Glomerular visceral epithelial cell (primary cell): Measurements from ENCODE around the gene PPIP5K2.
"Not testable (repeated sequence)": the region's sequence is repeated elsewhere in the genome, so short reads cannot be mapped to it uniquely, and the experiment has no call there.

Experiments
- DNase-seq: peaks from one replicate; pipeline ENCODE4 v3.0.0-alpha.2; 2016; ENCODE audit errors: extremely low spot score

The PPIP5K2 gene

GRCh38 chr5:103119765-103120606 lies at the start of gene PPIP5K2, which contains the start of gene GIN1:
Gene PPIP5K2, plus strand, starts transcription at chr5:103120301. Its CDS starts 9,289 bp downstream, at chr5:103129590.
Gene GIN1, minus strand, starts transcription at chr5:103120138. Its CDS starts 11,431 bp downstream, at chr5:103108707.
- peak; percentile 99 for DNase-seq

GRCh38 chr5:103073500-103073899 lies 46.6 kb upstream of the PPIP5K2 start:
- not testable (repeated sequence) for DNase-seq

- no peak for DNase-seq
Observed at GRCh38 chr5:103075442-103075841, 44.7 kb upstream of the PPIP5K2 start.

GRCh38 chr5:103079796-103080195 lies 40.3 kb upstream of the PPIP5K2 start:
- no peak for DNase-seq

GRCh38 chr5:103086547-103086946 lies 33.6 kb upstream of the PPIP5K2 start:
- DNase-seq = no peak

GRCh38 chr5:103089272-103089671 lies 30.8 kb upstream of the PPIP5K2 start:
- DNase-seq = no peak

- DNase-seq = no peak
Observed at GRCh38 chr5:103090791-103091190, 29.3 kb upstream of the PPIP5K2 start.

- no peak for DNase-seq
Observed at GRCh38 chr5:103092676-103093075, 27.4 kb upstream of the PPIP5K2 start.

- no peak for DNase-seq
Observed at GRCh38 chr5:103093727-103094126, 26.4 kb upstream of the PPIP5K2 start.

GRCh38 chr5:103094737-103095136 lies 25.4 kb upstream of the PPIP5K2 start:
- no peak for DNase-seq

- no peak for DNase-seq
Observed at GRCh38 chr5:103098993-103099392, 21.1 kb upstream of the PPIP5K2 start.

- no peak for DNase-seq
Observed at GRCh38 chr5:103101079-103101750, 18.9 kb upstream of the PPIP5K2 start.

GRCh38 chr5:103102234-103102633 lies 17.9 kb upstream of the PPIP5K2 start:
- no peak for DNase-seq

GRCh38 chr5:103108086-103108485 lies 12.0 kb upstream of the PPIP5K2 start:
- DNase-seq = no peak

- no peak for DNase-seq
Observed at GRCh38 chr5:103109277-103109676, 10.8 kb upstream of the PPIP5K2 start.

GRCh38 chr5:103110403-103110802 lies 9.7 kb upstream of the PPIP5K2 start:
- no peak for DNase-seq

GRCh38 chr5:103111468-103111867 lies 8.6 kb upstream of the PPIP5K2 start:
- no peak for DNase-seq

- no peak for DNase-seq
Observed at GRCh38 chr5:103112910-103113309, 7.2 kb upstream of the PPIP5K2 start.

GRCh38 chr5:103114440-103114839 lies 5.7 kb upstream of the PPIP5K2 start:
- peak; percentile 37 for DNase-seq

GRCh38 chr5:103117471-103117991 lies 2.6 kb upstream of the PPIP5K2 start:
- DNase-seq = no peak

GRCh38 chr5:103119070-103119764 lies 884 bp upstream of the PPIP5K2 start:
- DNase-seq = no peak

- peak; percentile 40 for DNase-seq
Observed at GRCh38 chr5:103120607-103121200, 603 bp downstream of the PPIP5K2 start.
